Right cardiac atrium (tissue), 5 donors: ENCODE measurements around the gene RAMACL. TPM values are rescaled to one million over a fixed set of nuclear protein-coding genes. Genes with fewer than 3 reads are reported as not detected.
A peak's percentile ranks its signal among the peaks of the same experiment; 100 is the strongest.

Source experiments
- ATAC-seq, 2 donors: fragments of 200-7000 bp; cut with Tn5 transposase; one replicate each; pipeline versions ENCODE4 v1.8.0 to v1.9.1; 2020; ENCODE audit warnings: moderate library complexity in 2 of 2, mild to moderate bottlenecking in 1 of 2
- DNase-seq, 3 donors: peaks; one replicate each; pipeline ENCODE4 v3.0.0-alpha.2; 2020
- H3K27ac ChIP-seq: one replicate; pipeline ENCODE4 v1.5.1; 2013; ENCODE audit warnings: mild to moderate bottlenecking, low read length, control low read depth, moderate library complexity
- H3K27me3 ChIP-seq: one replicate; pipeline ENCODE4 v1.6.1; 2013; ENCODE audit not compliant: control insufficient read depth, insufficient read depth
- H3K4me1 ChIP-seq: one replicate; pipeline ENCODE4 v1.6.1; 2013; ENCODE audit warnings: low read length; ENCODE audit not compliant: control insufficient read depth, insufficient read depth
- H3K4me3 ChIP-seq: one replicate; pipeline ENCODE4 v1.5.1; 2013; ENCODE audit warnings: low read length, control low read depth
- H3K9me3 ChIP-seq: one replicate; pipeline ENCODE4 v1.6.1; 2013; ENCODE audit warnings: low read length; ENCODE audit not compliant: control insufficient read depth
- WGBS: extraction: QIAGEN DNeasy Blood & Tissue Kit; methylation state at CpG from one replicate; pipeline ENCODE4 v1.1.7; 2013; 5-methylcytosine and 5-hydroxymethylcytosine counted together
- intact Hi-C, 4 donors: fragments of 100-400 bp; cut with DNase I; formaldehyde crosslinking; loops; one replicate each; pipeline versions ENCODE4 v1.11.0 to v1.14.0; 2022 to 2023
- polyA plus RNA-seq: library from polyadenylated mRNA; stranded (reverse); fragments of 200-250 nt; gene quantifications from one replicate; pipeline ENCODE4 v1.2.3, GENCODE V29; 2013
- total RNA-seq, 4 donors: library from RNA; stranded (reverse); fragmentation: NEBNext Ultra II Directional; extraction: Animal tissue kit (Norgen Biotek cat#: 25700); gene quantifications; one replicate each; pipeline ENCODE4 v1.2.1, GENCODE V29; 2021
- donor health status: healthy with polysubstance abuse.
- donor health status: DM: no; HTN: yes; CAD: no.
- donor health status: DM: no; HTN: no; CAD: no.
- donor health status: DM: no; HTN: yes; CAD: no; lungs with severe emphysema.
- donor health status: DM: yes; HTN: yes; CAD: no.

The RAMACL gene
- total and polyA plus RNA-seq, 5 donors: 0.31 to 1.0 (median 0.47) TPM

GRCh38 chr6:166595061-166595780, 8.7 kb upstream of the RAMACL start:
- no peak for DNase-seq
- Histone ChIP-seq H3K9me3 (no peaks in the 10 kb centered on the region), H3K4me3 (no peak overlapping the region), H3K27ac (no peak overlapping the region), H3K4me1 (peaks cover 4% of the 10 kb centered on the region), H3K27me3 (no peaks in the 10 kb centered on the region)
- WGBS: 90% methylated on average over 13 of the region's 13 CpGs
- intact Hi-C loops: no loop called here
- ATAC-seq: no peak

GRCh38 chr6:166592821-166593220, 6.3 kb upstream of the RAMACL start:
- H3K4me3 ChIP-seq: no peak overlapping the region
- no peaks in the 10 kb centered on the region for H3K9me3 ChIP-seq
- no peak overlapping the region for H3K27ac ChIP-seq
- intact Hi-C loops: no loop called here
- no peak for DNase-seq
- H3K27me3 ChIP-seq: no peaks in the 10 kb centered on the region
- ATAC-seq: no peak
- H3K4me1 ChIP-seq: peaks cover 1% of the 10 kb centered on the region
- WGBS: 95% methylated on average over 9 of the region's 9 CpGs

GRCh38 chr6:166591961-166592520, 5.6 kb upstream of the RAMACL start:
- intact Hi-C loops: no loop called here
- no peak for DNase-seq
- no peak overlapping the region for H3K27ac ChIP-seq

GRCh38 chr6:166591026-166591425, 4.5 kb upstream of the RAMACL start:
- no peak overlapping the region for H3K27ac ChIP-seq
- ATAC-seq: no peak
- peak in 1 of 3 donors; percentile 29 for DNase-seq
- WGBS: 96% methylated on average over 11 of the region's 11 CpGs
- no peaks in the 10 kb centered on the region for H3K27me3 ChIP-seq
- no peak overlapping the region for H3K4me3 ChIP-seq
- H3K4me1 ChIP-seq: peaks cover 1% of the 10 kb centered on the region
- intact Hi-C loops: no loop called here
- H3K9me3 ChIP-seq: no peaks in the 10 kb centered on the region

More at GRCh38 chr6:166591961-166592520, 5.6 kb upstream of the RAMACL start:
- Histone ChIP-seq H3K9me3 (no peaks in the 10 kb centered on the region), H3K27me3 (no peaks in the 10 kb centered on the region), H3K4me1 (peaks cover 1% of the 10 kb centered on the region), H3K4me3 (no peak overlapping the region)
- ATAC-seq: no peak
- 91% methylated on average over 7 of the region's 7 CpGs for WGBS

- Histone ChIP-seq H3K9me3 (no peaks in the 10 kb centered on the region), H3K27ac (no peak overlapping the region), H3K4me3 (no peak overlapping the region), H3K4me1 (peaks cover 1% of the 10 kb centered on the region), H3K27me3 (no peaks in the 10 kb centered on the region)
- WGBS: 63% methylated on average over 8 of the region's 8 CpGs
- intact Hi-C loops: no loop called here
- DNase-seq (no peak), ATAC-seq (no peak)
These were observed 3.5 kb upstream of the RAMACL start for GRCh38 chr6:166589786-166590574.

GRCh38 chr6:166589337-166589731, 2.9 kb upstream of the RAMACL start:
- Histone ChIP-seq H3K4me1 (peaks cover 1% of the 10 kb centered on the region), H3K27ac (no peak overlapping the region), H3K27me3 (no peaks in the 10 kb centered on the region), H3K4me3 (no peak overlapping the region), H3K9me3 (no peaks in the 10 kb centered on the region)
- no peak for DNase-seq
- ATAC-seq: no peak
- WGBS: 73% methylated on average over 4 of the region's 4 CpGs
- intact Hi-C loops: no loop called here

GRCh38 chr6:166588691-166589336, 2.3 kb upstream of the RAMACL start:
- no peaks in the 10 kb centered on the region for H3K27me3 ChIP-seq
- ATAC-seq (peak; percentile 25 to 30), DNase-seq (peak in 1 of 3 donors; percentile 51)
- no peaks in the 10 kb centered on the region for H3K9me3 ChIP-seq
- intact Hi-C loops: no loop called here
- WGBS: 67% methylated on average over 11 of the region's 11 CpGs
- H3K4me3 ChIP-seq: no peak overlapping the region
- H3K27ac ChIP-seq: no peak overlapping the region
- H3K4me1 ChIP-seq: peaks cover 4% of the 10 kb centered on the region

- no peak overlapping the region for H3K27ac ChIP-seq
- DNase-seq (peak in 1 of 3 donors; percentile 51), ATAC-seq (peak in 1 of 2 donors; percentile 38)
- no peak overlapping the region for H3K4me3 ChIP-seq
- H3K9me3 ChIP-seq: no peaks in the 10 kb centered on the region
- peaks cover 4% of the 10 kb centered on the region for H3K4me1 ChIP-seq
- intact Hi-C loops: no loop called here
- WGBS: 64% methylated on average over 10 of the region's 10 CpGs
- no peaks in the 10 kb centered on the region for H3K27me3 ChIP-seq
These were observed 1.3 kb upstream of the RAMACL start for GRCh38 chr6:166587631-166588413.

GRCh38 chr6:166584853-166585429, 1.5 kb downstream of the RAMACL start:
- Histone ChIP-seq H3K4me1 (peaks cover 4% of the 10 kb centered on the region), H3K27me3 (no peaks in the 10 kb centered on the region), H3K9me3 (no peaks in the 10 kb centered on the region), H3K27ac (no peak overlapping the region), H3K4me3 (no peak overlapping the region)
- intact Hi-C loops: no loop called here
- no peak for DNase-seq
- 79% methylated on average over 12 of the region's 12 CpGs for WGBS
- no peak for ATAC-seq

GRCh38 chr6:166584155-166584554, 2.3 kb downstream of the RAMACL start:
- Histone ChIP-seq H3K4me1 (peaks cover 3% of the 10 kb centered on the region), H3K27ac (no peak overlapping the region), H3K4me3 (no peak overlapping the region), H3K27me3 (no peaks in the 10 kb centered on the region), H3K9me3 (no peaks in the 10 kb centered on the region)
- intact Hi-C loops: no loop called here
- peak in 1 of 3 donors; percentile 39 for DNase-seq
- 68% methylated on average over 3 of the region's 3 CpGs for WGBS
- ATAC-seq: no peak
